ENCODE measurements around the gene SLC25A20. TPM values are rescaled to one million over a fixed set of nuclear protein-coding genes. Genes with fewer than 3 reads are reported as not detected.
"Not testable (repeated sequence)": the region's sequence is repeated elsewhere in the genome, so short reads cannot be mapped to it uniquely, and the experiment has no call there.

The SLC25A20 gene
- total RNA-seq, 2 experiments from 2014 or later = 35.2 to 40.6 TPM

DNA sequence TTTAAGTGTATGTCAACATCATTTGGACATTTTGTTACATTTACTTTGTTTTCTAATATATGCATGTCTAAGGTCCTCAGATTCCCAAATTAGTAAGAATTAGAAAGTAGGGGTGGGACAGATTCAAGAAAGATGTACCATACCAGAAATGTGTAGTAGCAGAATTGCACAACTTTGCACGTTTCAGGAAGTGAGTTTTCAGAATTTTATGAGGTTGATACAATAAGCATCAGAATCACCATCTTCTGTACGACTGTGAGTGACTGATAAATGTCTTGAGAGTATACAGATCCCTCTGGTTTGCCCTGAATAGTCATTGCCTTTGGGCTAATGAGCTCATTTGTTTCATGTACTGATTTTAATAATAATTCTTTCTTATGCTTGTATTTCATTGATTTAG lies 29.2 kb upstream of the SLC25A20 start:
- H3K27ac Mint-ChIP-seq = peak overlapping the region; percentile 74
- peaks cover 56% of the 10 kb centered on the region for H3K36me3 Mint-ChIP-seq (ENCODE audit: low read depth)
- no peak overlapping the region for H3K4me3 Mint-ChIP-seq
- CTCF ChIA-PET = interaction anchor here (0.5 to 1.0 kb wide), 4 partner anchors 9 to 1541 kb away, joined by 3 read pairs; partner anchors contain the start of gene SLC25A20
- H3K27me3 Mint-ChIP-seq = no peaks in the 10 kb centered on the region
- peaks cover 63% of the 10 kb centered on the region for H3K4me1 Mint-ChIP-seq
- POLR2A ChIA-PET = interaction anchor here (0.6 kb wide), 1 partner anchor 8 kb away, joined by 4 read pairs; no protein-coding TSS in a partner anchor
- DNase-seq = no peak
- no peaks in the 10 kb centered on the region for H3K9me3 Mint-ChIP-seq

GRCh38 chr3:48926425-48927392 lies 28.0 kb upstream of the SLC25A20 start:
- peaks cover 52% of the 10 kb centered on the region for H3K36me3 Mint-ChIP-seq (ENCODE audit: low read depth)
- POLR2A ChIA-PET = no interaction called here
- H3K4me1 Mint-ChIP-seq = peaks cover 60% of the 10 kb centered on the region
- no peaks in the 10 kb centered on the region for H3K27me3 Mint-ChIP-seq
- no peak overlapping the region for H3K4me3 Mint-ChIP-seq
- no peak for DNase-seq
- no peaks in the 10 kb centered on the region for H3K9me3 Mint-ChIP-seq
- CTCF ChIA-PET = interaction anchor here (1.1 kb wide), 1 partner anchor 29 kb away, joined by 3 read pairs; no protein-coding TSS in a partner anchor
- peak overlapping the region; percentile 37 for H3K27ac Mint-ChIP-seq

GRCh38 chr3:48919215-48920138 lies 20.8 kb upstream of the SLC25A20 start:
- H3K27ac Mint-ChIP-seq = peak overlapping the region; percentile 100
- ChIA-PET CTCF (interaction anchor here (0.5 to 2.9 kb wide), 20 partner anchors 9 to 676 kb away, joined by 3 to 14 read pairs (median 4); partner anchors contain the start of genes NDUFAF3, QRICH1 and SLC25A20), POLR2A (interaction anchor here (0.7 to 1.0 kb wide), 4 partner anchors 9 to 68 kb away, joined by 3 to 4 read pairs (median 4); no protein-coding TSS in a partner anchor)
- H3K4me1 Mint-ChIP-seq = peaks cover 27% of the 10 kb centered on the region
- no peaks in the 10 kb centered on the region for H3K9me3 Mint-ChIP-seq
- no peaks in the 10 kb centered on the region for H3K27me3 Mint-ChIP-seq
- peak overlapping the region; percentile 90 for H3K4me3 Mint-ChIP-seq
- H3K36me3 Mint-ChIP-seq (ENCODE audit: low read depth) = peaks cover 14% of the 10 kb centered on the region
- peak; percentile 61 for DNase-seq

DNA sequence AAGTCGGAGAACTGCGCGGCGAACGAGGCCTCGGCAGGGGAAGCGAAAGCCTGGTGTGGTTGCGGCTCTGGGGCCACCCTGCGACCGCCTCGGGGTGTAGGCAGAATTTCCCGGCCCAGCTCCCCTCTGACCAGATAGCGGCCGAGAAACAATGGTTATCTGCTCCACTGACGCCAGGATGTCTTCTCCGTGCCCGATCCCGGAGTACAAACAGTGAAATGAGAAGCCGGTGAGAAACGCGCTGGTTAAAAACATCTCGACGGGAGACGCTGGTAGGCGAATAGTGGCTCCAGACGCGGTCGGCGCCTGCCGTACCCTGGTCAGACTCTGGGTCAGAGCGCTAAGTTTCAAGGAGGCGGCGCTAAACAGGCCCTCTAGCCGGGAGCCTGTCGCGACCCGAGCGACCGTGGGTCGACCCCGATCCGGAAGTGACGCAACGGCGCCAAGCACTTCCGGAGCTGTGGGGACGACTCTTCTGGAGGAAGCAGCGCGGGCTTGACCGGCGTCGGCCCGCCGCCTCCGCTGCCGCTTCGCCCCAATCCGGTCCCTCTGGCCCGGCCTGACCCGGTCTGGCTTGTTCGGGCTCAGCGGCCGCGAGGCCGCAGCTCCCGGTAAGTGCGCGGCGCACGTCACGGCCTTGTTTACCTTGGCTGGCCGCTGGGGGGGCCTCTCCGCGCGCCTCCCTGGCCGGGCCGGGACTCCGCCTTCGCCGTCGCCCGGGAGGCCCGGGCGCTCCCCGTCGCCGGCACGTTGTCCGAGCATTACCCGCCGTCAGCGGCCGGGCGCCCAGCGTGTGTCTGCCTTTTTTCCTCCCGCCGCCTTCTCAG lies 19.9 kb upstream of the SLC25A20 start, which contains the start of gene ARIH2:
Gene ARIH2 (plus strand): TSS at position 455 of the 827 bp plus-strand sequence. CDS start 8,717 bp downstream, outside the sequence.
- Mint-ChIP-seq H3K27me3 (no peaks in the 10 kb centered on the region), H3K36me3 (ENCODE audit: low read depth) (peaks cover 14% of the 10 kb centered on the region), H3K4me3 (peak within 1 kb of the TSS; percentile 90), H3K9me3 (no peaks in the 10 kb centered on the region), H3K4me1 (peaks cover 27% of the 10 kb centered on the region), H3K27ac (peak within 1 kb of the TSS; percentile 100)
- POLR2A ChIA-PET = interaction anchor here (0.6 to 1.0 kb wide), 4 partner anchors 12 to 124 kb away, joined by 3 to 4 read pairs (median 3); no protein-coding TSS in a partner anchor
- DNase-seq = peak; percentile 89
- CTCF ChIA-PET = interaction anchor here (0.5 to 2.9 kb wide), 17 partner anchors 9 to 675 kb away, joined by 3 to 14 read pairs (median 5); partner anchors contain the start of genes NDUFAF3, QRICH1 and SLC25A20

DNA sequence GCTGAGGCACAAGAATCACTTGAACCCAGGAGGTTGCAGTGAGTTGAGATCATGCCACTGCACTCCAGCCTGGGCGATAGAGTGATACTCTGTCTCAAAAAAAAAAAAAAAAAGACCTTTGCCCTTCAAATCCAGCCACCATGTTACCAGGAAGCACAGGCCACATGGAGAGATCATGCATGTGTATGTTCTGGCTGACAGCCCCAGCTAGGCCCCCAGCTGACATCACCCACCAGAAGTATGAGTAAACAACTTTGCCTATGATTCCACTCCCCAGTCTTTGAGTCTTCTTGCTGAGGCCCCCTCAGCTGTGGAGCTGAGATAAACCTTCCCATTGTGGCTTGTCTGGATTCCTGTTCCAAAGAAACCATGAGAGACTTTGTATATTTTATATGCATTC lies 16.6 kb upstream of the SLC25A20 start:
- Mint-ChIP-seq H3K27me3 (no peaks in the 10 kb centered on the region), H3K27ac (no peak overlapping the region), H3K36me3 (ENCODE audit: low read depth) (peaks cover 8% of the 10 kb centered on the region), H3K4me1 (peaks cover 18% of the 10 kb centered on the region), H3K4me3 (no peak overlapping the region), H3K9me3 (no peaks in the 10 kb centered on the region)
- ChIA-PET POLR2A (interaction anchor here (1.0 kb wide), 1 partner anchor 17 kb away, joined by 4 read pairs; no protein-coding TSS in a partner anchor), CTCF (interaction anchor here (1.1 kb wide), 2 partner anchors 12 to 18 kb away, joined by 3 to 5 read pairs; no protein-coding TSS in a partner anchor)
- DNase-seq = no peak

DNA sequence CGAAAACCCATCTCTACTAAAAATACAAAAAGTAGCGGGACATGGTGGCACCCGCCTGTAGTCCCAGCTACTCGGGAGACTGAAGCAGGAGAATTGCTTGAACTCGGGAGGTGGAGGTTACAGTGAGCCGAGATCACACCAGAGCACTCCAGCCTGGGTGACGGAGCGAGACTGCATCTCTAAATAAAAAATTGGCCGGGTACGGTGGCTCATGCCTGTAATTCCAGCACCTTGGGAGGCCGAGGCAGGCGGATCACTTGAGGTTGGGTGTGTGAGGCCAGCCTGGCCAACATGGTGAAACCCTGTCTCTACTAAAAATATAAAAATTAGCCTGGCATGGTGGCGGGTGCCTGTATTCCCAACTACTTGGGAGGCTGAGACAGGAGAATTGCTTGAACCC lies 8.3 kb upstream of the SLC25A20 start:
- H3K27ac Mint-ChIP-seq; H3K36me3 Mint-ChIP-seq (ENCODE audit: low read depth); POLR2A ChIA-PET; H3K9me3 Mint-ChIP-seq; H3K27me3 Mint-ChIP-seq; DNase-seq; H3K4me3 Mint-ChIP-seq: not testable (repeated sequence)
- H3K4me1 Mint-ChIP-seq = peaks cover 21% of the 10 kb centered on the region
- CTCF ChIA-PET = interaction anchor here (3.3 kb wide), 1 partner anchor 11 kb away, joined by 14 read pairs; the partner anchor contains the start of gene ARIH2

- Mint-ChIP-seq H3K27me3 (no peaks in the 10 kb centered on the region), H3K4me3 (peak overlapping the region; percentile 97), H3K9me3 (no peaks in the 10 kb centered on the region), H3K36me3 (ENCODE audit: low read depth) (peaks cover 8% of the 10 kb centered on the region), H3K27ac (peak overlapping the region; percentile 97), H3K4me1 (peaks cover 59% of the 10 kb centered on the region)
- ChIA-PET CTCF (interaction anchor here (0.7 to 1.7 kb wide), 5 partner anchors 12 to 44 kb away, joined by 3 to 11 read pairs (median 3); partner anchors contain the start of gene ARIH2), POLR2A (no interaction called here)
- DNase-seq = peak; percentile 59
Measured at GRCh38 chr3:48899273-48899672, 591 bp upstream of the SLC25A20 start.

DNA sequence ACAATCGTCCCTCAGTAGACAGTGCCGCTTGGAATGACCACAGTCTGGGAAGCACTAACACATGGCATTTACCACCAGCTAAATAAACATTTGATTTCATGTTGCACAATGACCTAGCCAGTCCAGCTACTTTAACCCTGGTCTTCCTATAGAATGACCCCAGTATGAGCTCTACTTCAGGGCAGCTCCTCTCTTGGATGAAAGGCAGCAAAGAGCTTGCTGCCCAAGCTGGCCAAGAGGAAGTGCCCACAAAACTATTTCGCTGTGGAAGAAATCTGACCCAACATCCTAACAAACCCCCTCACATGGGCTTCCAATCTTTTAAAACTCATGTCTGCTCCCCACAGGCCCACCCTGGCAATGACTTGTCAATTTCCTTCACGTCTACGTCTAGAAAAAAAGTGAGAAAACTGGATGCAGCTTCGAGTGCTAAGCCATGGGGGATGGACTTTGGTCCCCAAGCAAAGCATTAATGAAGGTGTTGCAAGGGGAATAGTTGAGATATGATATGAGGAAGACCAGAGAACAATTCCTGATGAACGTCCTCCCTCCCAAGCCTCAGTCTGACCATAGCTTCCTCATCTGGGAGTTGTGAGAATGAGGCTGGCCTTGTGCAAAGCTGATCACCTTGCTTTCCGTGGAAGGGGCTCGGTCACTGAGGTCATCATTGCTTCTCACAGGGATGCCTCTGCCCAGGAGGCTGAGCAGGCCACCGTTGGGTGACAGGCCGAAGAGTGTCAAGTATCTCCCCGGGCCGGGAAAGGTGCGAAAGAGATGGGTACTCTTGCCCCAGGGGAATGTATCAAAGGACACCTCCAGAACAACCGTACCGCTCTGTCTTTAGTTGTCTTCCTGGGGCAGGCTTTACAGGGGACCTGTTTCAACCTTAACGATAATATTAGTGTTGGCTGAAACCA lies 964 bp downstream of the SLC25A20 start:
- H3K4me1 Mint-ChIP-seq = peaks cover 51% of the 10 kb centered on the region

DNA sequence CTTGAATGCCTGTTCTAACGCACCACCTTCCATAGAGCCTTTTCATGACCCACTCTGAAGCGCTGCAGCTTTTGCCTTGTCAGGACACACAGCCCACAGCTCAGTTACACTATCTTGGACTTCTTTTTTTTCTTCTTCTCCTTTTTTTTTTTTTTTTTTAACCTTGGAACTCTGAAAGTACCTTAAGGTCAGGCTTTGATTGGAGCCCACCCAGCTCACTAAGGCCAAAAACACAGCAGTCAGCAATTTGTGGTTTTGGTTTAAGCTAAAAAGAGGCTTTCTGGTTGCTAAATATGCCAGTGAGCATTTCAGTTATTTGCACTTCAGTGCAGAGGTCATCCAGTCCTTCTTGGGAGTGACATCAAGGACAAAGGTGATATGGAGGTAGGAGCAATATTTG lies 1.7 kb downstream of the SLC25A20 start:
- peak overlapping the region; percentile 76 for H3K27ac Mint-ChIP-seq
- no peaks in the 10 kb centered on the region for H3K27me3 Mint-ChIP-seq
- ChIA-PET CTCF (interaction anchor here (0.5 to 1.5 kb wide), 4 partner anchors 9 to 50 kb away, joined by 3 read pairs; no protein-coding TSS in a partner anchor), POLR2A (no interaction called here)
- DNase-seq = no peak
- H3K4me3 Mint-ChIP-seq = peak overlapping the region; percentile 52
- H3K36me3 Mint-ChIP-seq (ENCODE audit: low read depth) = peaks cover 10% of the 10 kb centered on the region
- H3K4me1 Mint-ChIP-seq = peaks cover 49% of the 10 kb centered on the region
- no peaks in the 10 kb centered on the region for H3K9me3 Mint-ChIP-seq

More for the DNA sequence above, 964 bp downstream of the SLC25A20 start:
- Mint-ChIP-seq H3K9me3 (no peaks in the 10 kb centered on the region), H3K36me3 (ENCODE audit: low read depth) (peaks cover 8% of the 10 kb centered on the region), H3K27me3 (no peaks in the 10 kb centered on the region), H3K4me3 (peak overlapping the region; percentile 97), H3K27ac (peak overlapping the region; percentile 97)
- POLR2A ChIA-PET = interaction anchor here (1.0 to 1.5 kb wide), 2 partner anchors 18 to 51 kb away, joined by 3 to 4 read pairs; partner anchors contain the start of gene PRKAR2A
- CTCF ChIA-PET = interaction anchor here (0.5 to 1.7 kb wide), 9 partner anchors 10 to 90 kb away, joined by 3 to 11 read pairs (median 3); partner anchors contain the start of gene ARIH2
- peak; percentile 13 for DNase-seq

GRCh38 chr3:48894516-48894915 lies 4.2 kb downstream of the SLC25A20 start:
- peaks cover 37% of the 10 kb centered on the region for H3K4me1 Mint-ChIP-seq
- POLR2A ChIA-PET = no interaction called here

More at GRCh38 chr3:48894516-48894915, 4.2 kb downstream of the SLC25A20 start:
- CTCF ChIA-PET = no interaction called here
- Mint-ChIP-seq H3K36me3 (ENCODE audit: low read depth) (peaks cover 19% of the 10 kb centered on the region), H3K27me3 (no peaks in the 10 kb centered on the region), H3K4me3 (no peak overlapping the region), H3K9me3 (no peaks in the 10 kb centered on the region), H3K27ac (peak overlapping the region; percentile 50)
- DNase-seq = no peak
